Erythroblast (primary cell): ENCODE measurements around the gene C1orf167.
A peak's percentile ranks its signal among the peaks of the same experiment; 100 is the strongest.

ENCODE experiments used
- GATA1 ChIP-seq: IDR thresholded peaks from 2 replicates; pipeline ENCODE4 v1.6.1; 2011; ENCODE audit warnings: low read depth, mild to moderate bottlenecking, control low read depth, low read length, moderate library complexity
- POLR2A ChIP-seq: IDR thresholded peaks from 2 replicates; pipeline ENCODE4 v1.6.1; 2011; ENCODE audit warnings: mild to moderate bottlenecking, low read length

GRCh38 chr1:11788549-11789053, 26.6 kb downstream of the C1orf167 start:
- TF ChIP-seq POLR2A (peak; percentile 13), GATA1 (no peak)
